A549 (cell line): ENCODE measurements around the gene BNIP3.

Experiments used
- BHLHE40 ChIP-seq: IDR thresholded peaks from 2 replicates; pipeline ENCODE4 v1.6.1; 2012; ENCODE audit warnings: low read depth, low read length, inconsistent platforms
- CEBPB ChIP-seq, 2 experiments: fragments of >200 bp in 1 of 2; sonication (Bioruptor Twin) in 1 of 2; formaldehyde crosslinking in 1 of 2; IDR thresholded peaks; 2 replicates each; pipeline ENCODE4 v1.6.1; 2012 to 2016
- CHD4 ChIP-seq: fragments of 200-600 bp; sonication (generic); IDR thresholded peaks from 2 replicates; pipeline ENCODE4 v1.6.1; 2016; ENCODE audit warnings: antibody characterized with exemption, mild to moderate bottlenecking, borderline replicate concordance
- EP300 ChIP-seq, 2 experiments: fragments of >200 bp; sonication (Bioruptor Twin); formaldehyde crosslinking; IDR thresholded peaks; 2 replicates in 1 of 2; 3 replicates in 1 of 2; pipeline ENCODE4 v1.6.1; 2016 to 2017
- JUNB ChIP-seq: fragments of >200 bp; sonication (Bioruptor Twin); formaldehyde crosslinking; IDR thresholded peaks from 2 replicates; pipeline ENCODE4 v1.6.1; 2016
- KDM5A ChIP-seq: fragments of 200-600 bp; sonication (generic); IDR thresholded peaks from 2 replicates; pipeline ENCODE4 v1.6.1; 2016; ENCODE audit warnings: antibody characterized with exemption, mild to moderate bottlenecking
- MYC ChIP-seq: IDR thresholded peaks from 2 replicates; pipeline ENCODE4 v1.6.1; 2012; ENCODE audit warnings: mild to moderate bottlenecking, inconsistent platforms, low read length, improper control_type of control experiment, borderline replicate concordance
- NR3C1 ChIP-seq: fragments of >200 bp; sonication (Bioruptor Twin); formaldehyde crosslinking; IDR thresholded peaks from 3 replicates; pipeline ENCODE4 v1.6.1; 2017
- ZC3H11A ChIP-seq: fragments of 450-650 bp; IDR thresholded peaks from 2 replicates; pipeline ENCODE4 v1.6.1; 2014; ENCODE audit warnings: antibody characterized with exemption, mild to moderate bottlenecking
- TF ChIP-seq, protein P1 (sequence below): fragments of 250-450 bp; sonication (Bioruptor Pico); IDR thresholded peaks from 2 replicates; pipeline ENCODE4 v1.5.0; 2021; ENCODE audit warnings: mild to moderate bottlenecking, moderate library complexity, borderline replicate concordance
- TF ChIP-seq, protein P2 (sequence below): fragments of >200 bp; sonication (Bioruptor Twin); formaldehyde crosslinking; IDR thresholded peaks from 3 replicates; pipeline ENCODE4 v1.5.1; 2016

DNA sequence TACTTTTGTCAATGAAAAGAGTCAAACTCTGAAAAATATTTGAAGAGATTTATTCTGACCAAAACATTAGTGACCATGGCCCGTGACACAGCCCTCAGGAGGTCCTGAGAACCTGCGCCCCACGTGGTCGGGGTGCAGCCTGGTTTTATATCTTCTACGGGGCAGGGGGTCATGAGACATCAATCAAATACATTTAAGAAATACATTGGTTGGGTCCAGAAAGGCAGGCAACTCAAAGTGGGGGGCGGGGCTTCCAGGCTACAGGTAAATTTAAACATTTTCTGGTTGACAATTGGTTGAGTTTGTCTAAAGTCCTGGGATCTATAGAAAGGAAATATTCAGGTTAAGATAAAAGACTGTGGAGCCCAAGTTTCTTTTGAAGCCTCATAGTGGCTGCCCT lies 34.8 kb upstream of the BNIP3 start:
- TF ChIP-seq, protein P1, sequence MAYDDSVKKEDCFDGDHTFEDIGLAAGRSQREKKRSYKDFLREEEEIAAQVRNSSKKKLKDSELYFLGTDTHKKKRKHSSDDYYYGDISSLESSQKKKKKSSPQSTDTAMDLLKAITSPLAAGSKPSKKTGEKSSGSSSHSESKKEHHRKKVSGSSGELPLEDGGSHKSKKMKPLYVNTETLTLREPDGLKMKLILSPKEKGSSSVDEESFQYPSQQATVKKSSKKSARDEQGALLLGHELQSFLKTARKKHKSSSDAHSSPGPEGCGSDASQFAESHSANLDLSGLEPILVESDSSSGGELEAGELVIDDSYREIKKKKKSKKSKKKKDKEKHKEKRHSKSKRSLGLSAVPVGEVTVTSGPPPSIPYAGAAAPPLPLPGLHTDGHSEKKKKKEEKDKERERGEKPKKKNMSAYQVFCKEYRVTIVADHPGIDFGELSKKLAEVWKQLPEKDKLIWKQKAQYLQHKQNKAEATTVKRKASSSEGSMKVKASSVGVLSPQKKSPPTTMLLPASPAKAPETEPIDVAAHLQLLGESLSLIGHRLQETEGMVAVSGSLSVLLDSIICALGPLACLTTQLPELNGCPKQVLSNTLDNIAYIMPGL: no peak
- TF ChIP-seq, protein P2, sequence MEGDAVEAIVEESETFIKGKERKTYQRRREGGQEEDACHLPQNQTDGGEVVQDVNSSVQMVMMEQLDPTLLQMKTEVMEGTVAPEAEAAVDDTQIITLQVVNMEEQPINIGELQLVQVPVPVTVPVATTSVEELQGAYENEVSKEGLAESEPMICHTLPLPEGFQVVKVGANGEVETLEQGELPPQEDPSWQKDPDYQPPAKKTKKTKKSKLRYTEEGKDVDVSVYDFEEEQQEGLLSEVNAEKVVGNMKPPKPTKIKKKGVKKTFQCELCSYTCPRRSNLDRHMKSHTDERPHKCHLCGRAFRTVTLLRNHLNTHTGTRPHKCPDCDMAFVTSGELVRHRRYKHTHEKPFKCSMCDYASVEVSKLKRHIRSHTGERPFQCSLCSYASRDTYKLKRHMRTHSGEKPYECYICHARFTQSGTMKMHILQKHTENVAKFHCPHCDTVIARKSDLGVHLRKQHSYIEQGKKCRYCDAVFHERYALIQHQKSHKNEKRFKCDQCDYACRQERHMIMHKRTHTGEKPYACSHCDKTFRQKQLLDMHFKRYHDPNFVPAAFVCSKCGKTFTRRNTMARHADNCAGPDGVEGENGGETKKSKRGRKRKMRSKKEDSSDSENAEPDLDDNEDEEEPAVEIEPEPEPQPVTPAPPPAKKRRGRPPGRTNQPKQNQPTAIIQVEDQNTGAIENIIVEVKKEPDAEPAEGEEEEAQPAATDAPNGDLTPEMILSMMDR: no peak
- TF ChIP-seq JUNB: no peak
- TF ChIP-seq CHD4: no peak
- TF ChIP-seq BHLHE40: no peak
- no peak for TF ChIP-seq EP300 (IDR thresholded peaks at IDR 0.05)
- TF ChIP-seq CEBPB (IDR thresholded peaks at IDR 0.05): no peak
- no peak for TF ChIP-seq ZC3H11A
- TF ChIP-seq MYC: no peak
- TF ChIP-seq NR3C1: no peak
- TF ChIP-seq KDM5A: no peak
